Hepatocyte (in vitro differentiated cells): ENCODE measurements around the gene SERPINI2.

Source experiments
- CTCF ChIP-seq: fragments of 200-600 bp; sonication (generic); IDR thresholded peaks from 2 replicates; pipeline ENCODE4 v1.5.1; 2016; ENCODE audit warnings: antibody characterized with exemption, mild to moderate bottlenecking; ENCODE audit not compliant: poor library complexity
- EZH2 ChIP-seq: fragments of 200-600 bp; sonication (generic); IDR thresholded peaks from 2 replicates; pipeline ENCODE4 v1.6.1; 2016; ENCODE audit warnings: antibody characterized with exemption, mild to moderate bottlenecking, borderline replicate concordance

- TF ChIP-seq CTCF (no peak), EZH2 (no peak)
Measured at GRCh38 chr3:167487556-167487955, 13.7 kb upstream of the SERPINI2 start.
